Lung (tissue), 12 donors: ENCODE measurements around the gene PRXL2C. TPM values are rescaled to one million over a fixed set of nuclear protein-coding genes. Genes with fewer than 3 reads are reported as not detected.

Source experiments
- ATAC-seq: fragments of 200-7000 bp; cut with Tn5 transposase; one replicate; pipeline ENCODE4 v1.9.1; 2020; ENCODE audit warnings: moderate number of reproducible peaks; ENCODE audit not compliant: insufficient read depth, low FRiP score
- DNase-seq, 3 donors: peaks; one replicate each; pipeline ENCODE4 v3.0.0-alpha.2; 2013 to 2017
- H3K27ac ChIP-seq, 2 donors: one replicate each; pipeline ENCODE4 v1.5.1; 2013; ENCODE audit warnings: mild to moderate bottlenecking in 2 of 2, moderate library complexity in 2 of 2, control low read depth in 1 of 2, inconsistent platforms in 1 of 2, low read depth in 1 of 2, low read length in 1 of 2
- H3K27me3 ChIP-seq, 3 donors: one replicate each; pipeline ENCODE4 v1.5.1; 2013; ENCODE audit warnings: low read length in 2 of 3; ENCODE audit not compliant: control insufficient read depth in 3 of 3, insufficient read depth in 3 of 3
- H3K36me3 ChIP-seq, 4 donors: one replicate each; pipeline ENCODE4 v1.5.1; 2013; ENCODE audit warnings: low read length in 4 of 4, mild to moderate bottlenecking in 1 of 4, moderate library complexity in 1 of 4; ENCODE audit not compliant: control insufficient read depth in 4 of 4, insufficient read depth in 4 of 4
- H3K4me1 ChIP-seq, 5 donors: one replicate each; pipeline ENCODE4 v1.5.1; 2013; ENCODE audit warnings: low read length in 5 of 5, mild to moderate bottlenecking in 2 of 5, moderate library complexity in 1 of 5; ENCODE audit not compliant: control insufficient read depth in 5 of 5, insufficient read depth in 5 of 5
- H3K4me3 ChIP-seq: one replicate; pipeline ENCODE4 v1.5.1; 2013; ENCODE audit warnings: mild to moderate bottlenecking, control low read depth, moderate library complexity
- H3K9ac ChIP-seq, 2 donors: one replicate each; pipeline ENCODE4 v1.5.1; 2013; ENCODE audit warnings: low read length in 2 of 2, control low read depth in 1 of 2; ENCODE audit not compliant: insufficient read depth in 1 of 2
- H3K9me3 ChIP-seq, 4 donors: one replicate each; pipeline ENCODE4 v1.5.1; 2013; ENCODE audit warnings: low read length in 3 of 4, mild to moderate bottlenecking in 1 of 4, moderate library complexity in 1 of 4; ENCODE audit not compliant: control insufficient read depth in 4 of 4, insufficient read depth in 3 of 4
- WGBS, 2 donors: extraction: QIAGEN DNeasy Blood & Tissue Kit; methylation state at CpG; one replicate each; pipeline ENCODE4 v1.1.7; 2013; 5-methylcytosine and 5-hydroxymethylcytosine counted together
- polyA plus RNA-seq, 2 donors: library from polyadenylated mRNA; stranded (reverse); fragments of 200-250 nt; gene quantifications; one replicate each; pipeline ENCODE4 v1.2.1, GENCODE V29; 2013
- total RNA-seq, 2 donors: library from RNA; depleted of rRNA in 1 of 2; stranded (reverse); fragments of >200 nt in 1 of 2; gene quantifications; one replicate each; pipeline ENCODE4 v1.2.1, GENCODE V29; 2014 to 2021
- TF ChIP-seq, protein P1 (sequence below): IDR thresholded peaks from 2 replicates; pipeline ENCODE4 v1.5.1; 2012; ENCODE audit warnings: mild to moderate bottlenecking; ENCODE audit errors: control extremely low read depth, extremely low read depth
- donor health status: control.
- donor health status: control.
- donor health status: Bipolar disorder and iron deficiency.
- donor health status: healthy.
- donor health status: DM: yes; HTN: yes; CAD: no.

PRXL2C gene
- total and polyA plus RNA-seq, 4 donors = 10.2 to 25.3 (median 13.2) TPM

- H3K9ac ChIP-seq = no peak overlapping the region
- TF ChIP-seq, protein P1, sequence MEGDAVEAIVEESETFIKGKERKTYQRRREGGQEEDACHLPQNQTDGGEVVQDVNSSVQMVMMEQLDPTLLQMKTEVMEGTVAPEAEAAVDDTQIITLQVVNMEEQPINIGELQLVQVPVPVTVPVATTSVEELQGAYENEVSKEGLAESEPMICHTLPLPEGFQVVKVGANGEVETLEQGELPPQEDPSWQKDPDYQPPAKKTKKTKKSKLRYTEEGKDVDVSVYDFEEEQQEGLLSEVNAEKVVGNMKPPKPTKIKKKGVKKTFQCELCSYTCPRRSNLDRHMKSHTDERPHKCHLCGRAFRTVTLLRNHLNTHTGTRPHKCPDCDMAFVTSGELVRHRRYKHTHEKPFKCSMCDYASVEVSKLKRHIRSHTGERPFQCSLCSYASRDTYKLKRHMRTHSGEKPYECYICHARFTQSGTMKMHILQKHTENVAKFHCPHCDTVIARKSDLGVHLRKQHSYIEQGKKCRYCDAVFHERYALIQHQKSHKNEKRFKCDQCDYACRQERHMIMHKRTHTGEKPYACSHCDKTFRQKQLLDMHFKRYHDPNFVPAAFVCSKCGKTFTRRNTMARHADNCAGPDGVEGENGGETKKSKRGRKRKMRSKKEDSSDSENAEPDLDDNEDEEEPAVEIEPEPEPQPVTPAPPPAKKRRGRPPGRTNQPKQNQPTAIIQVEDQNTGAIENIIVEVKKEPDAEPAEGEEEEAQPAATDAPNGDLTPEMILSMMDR = no peak
- no peaks in the 10 kb centered on the region for H3K4me1 ChIP-seq
- ATAC-seq = no peak
- H3K27me3 ChIP-seq = no peaks in the 10 kb centered on the region
- H3K4me3 ChIP-seq = no peak overlapping the region
- no peaks in the 10 kb centered on the region for H3K36me3 ChIP-seq
- WGBS, 2 donors = 86 to 87% methylated on average over 6 of the region's 6 CpGs
- H3K27ac ChIP-seq = no peak overlapping the region
- no peak for DNase-seq
- peaks cover 0 to 3% (median 0%) of the 10 kb centered on the region in 4 donors for H3K9me3 ChIP-seq
These were observed 28.2 kb downstream of the PRXL2C start for GRCh38 chr9:96626912-96627311.

- H3K27me3 ChIP-seq = no peaks in the 10 kb centered on the region
- H3K9ac ChIP-seq = no peak overlapping the region
- H3K36me3 ChIP-seq = no peaks in the 10 kb centered on the region
- DNase-seq (peak in 1 of 3 donors; percentile 14), ATAC-seq (no peak)
- no peaks in the 10 kb centered on the region for H3K9me3 ChIP-seq
- TF ChIP-seq, protein P1 = no peak
- no peak overlapping the region for H3K27ac ChIP-seq
- H3K4me1 ChIP-seq = peaks cover 0 to 14% (median 0%) of the 10 kb centered on the region in 5 donors
- 69 to 71% methylated on average over 4 of the region's 4 CpGs for WGBS, 2 donors
- H3K4me3 ChIP-seq = no peak overlapping the region
These were observed 33.5 kb downstream of the PRXL2C start for GRCh38 chr9:96621618-96622017.

GRCh38 chr9:96620832-96621269, 34.3 kb downstream of the PRXL2C start:
- Histone ChIP-seq H3K27me3 (no peaks in the 10 kb centered on the region), H3K36me3 (no peaks in the 10 kb centered on the region), H3K4me1 (peaks cover 0 to 14% (median 0%) of the 10 kb centered on the region in 5 donors), H3K4me3 (no peak overlapping the region), H3K27ac (no peak overlapping the region), H3K9ac (no peak overlapping the region), H3K9me3 (no peaks in the 10 kb centered on the region)
- WGBS, 2 donors = 51 to 60% methylated on average over 7 of the region's 7 CpGs
- TF ChIP-seq, protein P1 = no peak
- DNase-seq = peak in 2 of 3 donors; percentile 19 to 25
- no peak for ATAC-seq

- H3K4me3 ChIP-seq = no peak overlapping the region
- H3K4me1 ChIP-seq = peaks cover 0 to 14% (median 0%) of the 10 kb centered on the region in 5 donors
- H3K9ac ChIP-seq = peak overlapping the region in 1 of 2 donors; percentile 62
- no peaks in the 10 kb centered on the region for H3K9me3 ChIP-seq
- H3K36me3 ChIP-seq = no peaks in the 10 kb centered on the region
- no peak overlapping the region for H3K27ac ChIP-seq
- 54 to 58% methylated on average over 11 of the region's 11 CpGs for WGBS, 2 donors
- no peak for DNase-seq
- TF ChIP-seq, protein P1 = no peak
- no peak for ATAC-seq
- H3K27me3 ChIP-seq = no peaks in the 10 kb centered on the region
These were observed 35.0 kb downstream of the PRXL2C start for GRCh38 chr9:96620181-96620514.
